Neutrophil (primary cell): ENCODE results near the gene ZC3H4.
A peak's percentile ranks its signal among the peaks of the same experiment; 100 is the strongest.
"Not testable (repeated sequence)": the region's sequence is repeated elsewhere in the genome, so short reads cannot be mapped to it uniquely, and the experiment has no call there.

Experiments
- H3K27ac ChIP-seq: fragments of 200-600 bp; sonication (generic); 2 replicates; pipeline ENCODE4 v1.5.1; 2016; ENCODE audit warnings: mild to moderate bottlenecking, moderate library complexity
- H3K27me3 ChIP-seq: fragments of 200-600 bp; sonication (generic); 2 replicates; pipeline ENCODE4 v1.6.0; 2016; ENCODE audit warnings: mild to moderate bottlenecking
- H3K36me3 ChIP-seq: fragments of 200-600 bp; sonication (generic); 2 replicates; pipeline ENCODE4 v1.5.1; 2017
- H3K4me1 ChIP-seq, 2 experiments: fragments of 200-600 bp in 1 of 2; sonication (generic) in 1 of 2; 1 replicate in 1 of 2; 2 replicates in 1 of 2; pipeline versions ENCODE4 v1.5.1 to v1.6.1; 2013 to 2016; ENCODE audit warnings: low read depth in 1 of 2, low read length in 1 of 2, mild to moderate bottlenecking in 1 of 2, moderate library complexity in 1 of 2; ENCODE audit not compliant: control insufficient read depth in 1 of 2, insufficient read depth in 1 of 2
- H3K4me3 ChIP-seq, 2 experiments: fragments of 200-600 bp in 1 of 2; sonication (generic) in 1 of 2; 1 replicate in 1 of 2; 2 replicates in 1 of 2; pipeline ENCODE4 v1.5.1; 2013 to 2016; ENCODE audit warnings: low read depth in 1 of 2, low read length in 1 of 2, mild to moderate bottlenecking in 1 of 2, moderate library complexity in 1 of 2
- H3K9me3 ChIP-seq: fragments of 200-600 bp; sonication (generic); 2 replicates; pipeline ENCODE4 v1.5.1; 2016
- CTCF ChIP-seq: fragments of 200-600 bp; sonication (generic); IDR thresholded peaks from 2 replicates; pipeline ENCODE4 v1.5.1; 2016; ENCODE audit warnings: antibody characterized with exemption

The ZC3H4 gene

GRCh38 chr19:47084879-47085439 lies 28.6 kb downstream of the ZC3H4 start:
- H3K4me1 ChIP-seq = peaks cover 0 to 2% of the 10 kb centered on the region in 2 experiments
- H3K27ac ChIP-seq = no peak overlapping the region
- TF ChIP-seq CTCF = no peak
- no peak overlapping the region for H3K4me3 ChIP-seq
- peaks cover 99% of the 10 kb centered on the region for H3K36me3 ChIP-seq
- no peaks in the 10 kb centered on the region for H3K27me3 ChIP-seq
- H3K9me3 ChIP-seq = no peaks in the 10 kb centered on the region

GRCh38 chr19:47082493-47082892 lies 31.1 kb downstream of the ZC3H4 start:
- no peaks in the 10 kb centered on the region for H3K9me3 ChIP-seq
- peaks cover 0 to 2% of the 10 kb centered on the region in 2 experiments for H3K4me1 ChIP-seq
- no peaks in the 10 kb centered on the region for H3K27me3 ChIP-seq
- H3K36me3 ChIP-seq = peaks cover 87% of the 10 kb centered on the region
- no peak overlapping the region for H3K27ac ChIP-seq
- H3K4me3 ChIP-seq = no peak overlapping the region
- no peak for TF ChIP-seq CTCF

GRCh38 chr19:47081095-47081494 lies 32.5 kb downstream of the ZC3H4 start:
- H3K36me3 ChIP-seq = peaks cover 80% of the 10 kb centered on the region
- H3K4me3 ChIP-seq = no peak overlapping the region
- TF ChIP-seq CTCF = no peak
- H3K27me3 ChIP-seq = no peaks in the 10 kb centered on the region
- H3K27ac ChIP-seq = no peak overlapping the region
- no peaks in the 10 kb centered on the region for H3K9me3 ChIP-seq
- peaks cover 4 to 6% of the 10 kb centered on the region in 2 experiments for H3K4me1 ChIP-seq

- peaks cover 29 to 30% of the 10 kb centered on the region in 2 experiments for H3K4me1 ChIP-seq
- H3K27ac ChIP-seq, H3K9me3 ChIP-seq, H3K4me3 ChIP-seq, H3K27me3 ChIP-seq: not testable (repeated sequence)
- H3K36me3 ChIP-seq = peaks cover 53% of the 10 kb centered on the region
Measured at GRCh38 chr19:47078351-47078750, 35.2 kb downstream of the ZC3H4 start.

GRCh38 chr19:47075941-47076340 lies 37.6 kb downstream of the ZC3H4 start:
- Histone ChIP-seq H3K9me3 (no peaks in the 10 kb centered on the region), H3K27ac (peak overlapping the region; percentile 85), H3K4me3 (peak overlapping the region in 1 of 2 experiments; percentile 49), H3K27me3 (no peaks in the 10 kb centered on the region), H3K36me3 (peaks cover 51% of the 10 kb centered on the region), H3K4me1 (peaks cover 29 to 30% of the 10 kb centered on the region in 2 experiments)
- TF ChIP-seq CTCF = no peak

- H3K27me3 ChIP-seq = no peaks in the 10 kb centered on the region
- H3K4me1 ChIP-seq = peaks cover 29 to 30% of the 10 kb centered on the region in 2 experiments
- no peak for TF ChIP-seq CTCF
- peak overlapping the region; percentile 85 for H3K27ac ChIP-seq
- no peaks in the 10 kb centered on the region for H3K9me3 ChIP-seq
- peak overlapping the region; percentile 31 to 49 for H3K4me3 ChIP-seq
- H3K36me3 ChIP-seq = peaks cover 51% of the 10 kb centered on the region
Measured at GRCh38 chr19:47075179-47075810, 38.3 kb downstream of the ZC3H4 start.
